ENCODE results near the gene RPS24.

The RPS24 gene

DNA sequence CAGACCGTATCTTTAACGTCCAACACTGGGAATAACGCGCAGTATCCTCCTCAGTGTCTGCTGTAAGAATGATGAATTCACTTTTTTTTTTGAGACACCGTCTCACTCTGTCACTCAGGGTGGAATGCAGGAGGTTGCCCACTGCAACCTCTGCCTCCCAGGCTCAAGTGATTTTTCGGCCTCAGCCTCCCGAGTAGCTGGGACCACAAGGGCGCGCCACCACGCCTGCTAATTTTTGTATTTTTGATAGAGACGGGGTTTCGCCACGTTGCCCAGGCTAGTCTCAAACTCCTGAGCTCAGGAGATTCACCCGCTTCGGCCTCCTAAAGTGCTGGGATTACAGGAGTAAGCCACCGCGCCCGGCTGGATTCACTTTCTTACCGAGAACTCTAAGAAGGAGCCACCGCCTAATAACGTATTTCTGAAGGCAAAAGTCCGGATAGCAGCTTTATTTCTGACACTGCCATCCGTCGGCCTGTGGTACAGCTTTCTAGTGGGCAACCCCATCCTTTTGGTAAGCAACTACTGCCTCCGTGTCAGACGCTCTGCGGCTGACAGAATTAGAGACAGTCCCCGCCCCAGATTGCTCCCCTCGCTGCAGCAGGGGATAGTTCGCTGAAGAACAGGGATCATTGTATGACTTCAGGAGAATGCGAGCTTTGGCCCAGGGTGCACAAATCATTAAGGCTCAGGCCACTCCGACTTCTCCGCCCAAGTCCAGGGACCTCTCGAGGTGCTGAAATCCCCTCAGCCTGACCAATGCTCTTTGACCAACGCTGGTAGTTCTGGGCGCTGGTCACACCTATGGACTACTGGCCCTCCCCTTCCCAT is 5.0 kb upstream of the RPS24 start:
- DNase-seq (ENCODE audit: low spot score), result peak; percentile 57

GRCh38 chr10:78029269-78030226 is 4.1 kb upstream of the RPS24 start, which contains the start of gene POLR3A:
Gene POLR3A (minus strand): TSS chr10:78029515. CDS start chr10:78029407, 108 bp downstream.
- peak; percentile 95 for DNase-seq (ENCODE audit: low spot score)

GRCh38 chr10:78033387-78033636 is 351 bp upstream of the RPS24 start:
- DNase-seq (ENCODE audit: low spot score), result no peak

DNA sequence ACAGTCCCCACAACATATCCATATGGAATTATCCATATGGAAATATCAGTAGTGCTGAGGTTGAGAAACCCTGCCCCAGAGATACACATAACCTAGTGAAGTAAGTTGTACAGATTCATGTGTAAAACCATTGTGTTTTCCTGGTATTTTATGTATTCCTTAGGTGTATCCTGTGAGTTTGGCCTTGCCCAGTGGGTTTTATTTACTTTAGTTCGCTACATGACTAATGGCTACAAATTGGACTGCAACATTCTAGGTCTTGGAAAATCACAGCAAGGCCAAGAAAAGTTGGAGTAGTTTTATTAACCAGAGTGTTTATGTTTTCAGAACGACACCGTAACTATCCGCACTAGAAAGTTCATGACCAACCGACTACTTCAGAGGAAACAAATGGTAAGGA is 1.4 kb downstream of the RPS24 start:
- no peak for DNase-seq (ENCODE audit: low spot score)

GRCh38 chr10:78035437-78035836 is 1.8 kb downstream of the RPS24 start:
- no peak for DNase-seq (ENCODE audit: low spot score)

GRCh38 chr10:78035933-78036583 is 2.4 kb downstream of the RPS24 start:
- no peak for DNase-seq (ENCODE audit: low spot score)

DNA sequence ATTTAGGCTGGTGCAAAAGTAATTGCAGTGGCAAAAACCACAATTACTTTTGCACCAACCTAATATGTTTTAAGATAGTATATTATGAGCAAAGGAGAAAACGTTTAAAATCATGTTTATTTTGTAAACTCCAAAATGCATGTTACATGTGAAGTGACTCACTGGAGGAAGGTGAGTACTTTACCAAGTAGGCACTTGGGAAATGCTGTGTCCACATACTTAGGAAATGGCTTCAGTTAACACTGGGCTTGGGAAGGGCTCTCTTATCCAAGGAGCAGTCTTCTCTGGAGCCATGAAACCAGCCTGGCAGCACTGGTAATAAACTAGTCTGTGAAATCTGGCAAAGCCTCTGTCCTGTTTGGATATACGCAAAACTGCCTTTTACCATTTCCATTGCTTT is 4.4 kb downstream of the RPS24 start:
- DNase-seq (ENCODE audit: low spot score), result no peak

- DNase-seq (ENCODE audit: low spot score), result no peak
Observed at GRCh38 chr10:78038791-78039547, 5.3 kb downstream of the RPS24 start.

DNA sequence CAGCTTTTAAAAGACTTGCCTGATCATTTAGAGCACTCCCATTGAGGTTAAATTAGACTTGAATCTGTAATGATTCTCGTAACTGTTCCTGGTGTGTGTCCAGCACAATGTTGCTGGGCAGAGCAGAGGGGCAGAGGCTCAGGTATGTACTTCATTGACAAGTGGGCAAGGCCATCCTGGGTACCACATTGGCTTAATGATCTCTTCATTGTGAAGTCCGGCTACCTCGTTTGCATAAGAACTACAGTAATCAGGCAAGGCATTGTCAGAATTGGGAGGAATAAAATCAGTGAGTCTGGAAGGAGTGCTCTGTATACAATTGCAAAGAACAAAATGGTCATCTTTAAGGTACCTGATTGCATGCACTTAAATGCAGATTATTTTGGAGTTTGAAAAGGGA is 6.1 kb downstream of the RPS24 start:
- no peak for DNase-seq (ENCODE audit: low spot score)

- DNase-seq (ENCODE audit: low spot score), result no peak
Observed at GRCh38 chr10:78041170-78042057, 7.8 kb downstream of the RPS24 start.

DNA sequence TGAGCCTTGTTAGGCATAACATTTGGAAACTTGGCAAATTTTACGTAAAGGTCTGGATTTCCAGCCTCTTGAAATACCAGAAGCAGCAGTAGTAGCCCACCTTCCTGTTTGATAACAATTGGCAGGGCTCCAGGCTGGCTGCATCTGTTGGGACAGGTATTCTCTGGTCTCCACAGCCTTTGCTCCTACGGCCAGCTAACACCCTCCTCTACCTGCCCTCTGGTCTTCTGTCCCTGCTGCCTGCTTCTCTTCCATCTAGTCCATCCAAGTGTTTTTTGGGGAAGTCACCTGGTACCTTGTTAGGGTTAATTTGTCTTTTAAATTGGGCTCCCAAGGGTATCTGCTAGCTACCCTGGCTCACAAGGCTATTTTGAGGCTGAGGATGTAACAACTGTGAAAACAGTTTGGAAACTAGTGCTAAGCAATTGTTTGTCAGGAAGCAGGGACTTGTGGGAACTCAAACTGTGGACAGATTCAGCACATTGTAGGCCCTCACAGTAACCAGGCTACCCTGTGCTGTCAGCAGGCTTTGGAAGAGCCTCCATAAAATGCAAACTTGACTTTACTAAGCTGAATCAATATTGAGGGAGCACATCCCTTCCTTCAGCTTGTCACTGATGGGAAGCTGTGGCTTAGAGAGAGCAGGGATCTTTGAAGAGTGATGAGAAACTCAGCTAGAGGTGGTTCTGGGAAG is 8.5 kb downstream of the RPS24 start:
- DNase-seq (ENCODE audit: low spot score), result no peak

DNA sequence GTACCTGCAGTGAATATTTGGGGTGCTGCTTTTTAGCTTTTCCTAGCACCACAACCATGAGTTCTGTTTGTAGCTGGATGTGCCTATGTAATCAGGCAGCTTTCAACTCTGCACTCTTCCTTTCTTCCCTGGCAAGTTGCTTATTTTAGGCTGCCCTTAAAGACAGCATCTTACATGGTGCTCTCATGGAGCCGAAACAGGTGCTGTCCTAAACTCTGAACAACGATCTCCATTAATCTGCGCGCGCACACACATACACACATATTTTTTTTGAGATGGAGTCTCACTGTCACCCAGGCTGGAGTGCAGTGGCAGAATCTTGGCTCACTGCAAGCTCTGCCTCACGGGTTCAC is 9.1 kb downstream of the RPS24 start:
- no peak for DNase-seq (ENCODE audit: low spot score)

- DNase-seq (ENCODE audit: low spot score), result no peak
Observed at GRCh38 chr10:78044179-78044578, 10.5 kb downstream of the RPS24 start.

GRCh38 chr10:78044699-78045098 is 11.0 kb downstream of the RPS24 start:
- DNase-seq (ENCODE audit: low spot score), result no peak

DNA sequence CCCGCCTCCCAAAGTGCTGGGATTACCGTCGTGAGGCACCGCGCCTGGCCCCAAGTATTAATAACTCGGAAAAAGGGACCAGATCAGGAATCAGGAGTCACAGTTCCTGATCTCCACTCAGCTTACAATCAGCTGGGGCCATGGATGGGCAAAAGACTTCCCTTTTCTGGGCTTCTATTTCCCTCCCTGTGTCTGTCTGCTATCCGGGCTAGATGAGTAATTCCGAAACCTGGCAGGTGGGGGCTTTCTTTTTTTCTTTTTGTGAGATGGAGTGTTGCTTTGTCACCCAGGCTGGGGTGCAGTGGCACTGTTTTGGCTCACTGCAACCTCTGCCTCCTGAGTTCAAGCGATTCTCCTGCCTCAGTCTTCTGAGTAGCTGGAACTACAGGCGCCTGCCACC is 11.6 kb downstream of the RPS24 start:
- no peak for DNase-seq (ENCODE audit: low spot score)

GRCh38 chr10:78045856-78046255 is 12.2 kb downstream of the RPS24 start:
- DNase-seq (ENCODE audit: low spot score), result no peak

DNA sequence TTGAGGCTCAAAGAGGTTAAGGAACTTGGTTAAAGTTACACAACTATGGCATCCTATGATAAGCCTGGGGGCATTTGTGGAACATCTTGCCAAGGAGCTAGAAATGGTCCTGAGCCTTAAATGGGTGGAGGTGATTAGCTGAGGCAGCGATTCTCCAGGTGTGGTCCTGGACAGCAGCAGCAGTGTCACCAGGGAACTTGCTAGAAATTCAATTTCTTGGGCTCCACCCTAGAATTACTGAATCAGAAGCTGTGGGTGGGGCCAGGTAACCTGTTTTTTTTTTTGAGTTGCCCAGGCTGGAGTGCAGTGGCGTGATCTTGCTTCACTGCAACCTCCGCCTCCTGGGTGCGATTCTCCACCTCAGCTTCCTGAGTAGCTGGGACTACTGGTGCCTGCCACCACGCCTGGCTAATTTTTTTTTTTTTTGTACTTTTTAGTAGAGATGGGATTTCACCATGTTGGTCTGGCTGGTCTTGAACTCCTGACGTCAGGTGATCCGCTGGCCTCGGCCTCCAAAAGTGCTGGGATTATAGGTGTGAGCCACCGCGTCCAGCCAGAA is 13.1 kb downstream of the RPS24 start:
- DNase-seq (ENCODE audit: low spot score), result no peak

GRCh38 chr10:78047314-78047891 is 13.7 kb downstream of the RPS24 start:
- DNase-seq (ENCODE audit: low spot score), result peak; percentile 80

- DNase-seq (ENCODE audit: low spot score), result no peak
Observed at GRCh38 chr10:78049851-78050250, 16.2 kb downstream of the RPS24 start.
